GM23248 (cell line): Measurements from ENCODE around the gene ARL5B.
"Not testable (repeated sequence)": the region's sequence is repeated elsewhere in the genome, so short reads cannot be mapped to it uniquely, and the experiment has no call there.

ENCODE experiments used
- EZH2 ChIP-seq: fragments of 200-600 bp; sonication (generic); IDR thresholded peaks from 2 replicates; pipeline ENCODE4 v1.6.1; 2018; ENCODE audit warnings: antibody characterized with exemption, mild to moderate bottlenecking; ENCODE audit not compliant: insufficient read depth, poor library complexity, severe bottlenecking
- EZH2phosphoT487 ChIP-seq: fragments of 200-600 bp; sonication (generic); IDR thresholded peaks from 2 replicates; pipeline ENCODE4 v1.6.1; 2018; ENCODE audit warnings: antibody characterized with exemption, moderate library complexity, mild to moderate bottlenecking, low read depth; ENCODE audit not compliant: insufficient read depth

- not testable (repeated sequence) for TF ChIP-seq EZH2, EZH2phosphoT487
Observed at GRCh38 chr10:18639719-18640118, 19.5 kb upstream of the ARL5B start.
